Neural progenitor cell (in vitro differentiated cells): ENCODE results near the gene SPTBN4. TPM values are rescaled to one million over a fixed set of nuclear protein-coding genes. Genes with fewer than 3 reads are reported as not detected.
A peak's percentile ranks its signal among the peaks of the same experiment; 100 is the strongest.

ENCODE experiments used
- DNase-seq: peaks from one replicate; pipeline ENCODE4 v3.0.0-alpha.2; 2016; ENCODE audit warnings: low spot score
- H2AFZ ChIP-seq: fragments of 200-600 bp; sonication (generic); replicated peaks from 2 replicates; pipeline ENCODE4 v1.6.1; 2016; ENCODE audit warnings: antibody characterized with exemption
- H3F3A ChIP-seq: fragments of 200-600 bp; sonication (generic); 2 replicates; pipeline ENCODE4 v1.6.1; 2016; ENCODE audit warnings: antibody characterized with exemption, low read depth
- H3K27ac ChIP-seq: fragments of 200-600 bp; sonication (generic); 2 replicates; pipeline ENCODE4 v1.5.1; 2016; ENCODE audit warnings: mild to moderate bottlenecking
- H3K27me3 ChIP-seq: fragments of 200-600 bp; sonication (generic); 2 replicates; pipeline ENCODE4 v1.6.1; 2016; ENCODE audit warnings: mild to moderate bottlenecking, moderate library complexity
- H3K36me3 ChIP-seq: fragments of 200-600 bp; sonication (generic); 2 replicates; pipeline ENCODE4 v1.5.1; 2016
- H3K4me1 ChIP-seq: fragments of 200-600 bp; sonication (generic); 2 replicates; pipeline ENCODE4 v1.6.1; 2016; ENCODE audit warnings: mixed run types
- H3K4me2 ChIP-seq: fragments of 200-600 bp; sonication (generic); 2 replicates; pipeline ENCODE4 v1.6.1; 2016
- H3K4me3 ChIP-seq: fragments of 200-600 bp; sonication (generic); 2 replicates; pipeline ENCODE4 v1.5.1; 2016
- H3K79me2 ChIP-seq: fragments of 200-600 bp; sonication (generic); 2 replicates; pipeline ENCODE4 v1.6.1; 2016; ENCODE audit warnings: low read depth
- H3K9ac ChIP-seq: fragments of 200-600 bp; sonication (generic); 2 replicates; pipeline ENCODE4 v1.6.1; 2016
- H3K9me3 ChIP-seq: fragments of 200-600 bp; sonication (generic); 2 replicates; pipeline ENCODE4 v1.5.1; 2016; ENCODE audit warnings: low read depth
- H4K20me1 ChIP-seq: fragments of 200-600 bp; sonication (generic); 2 replicates; pipeline ENCODE4 v1.6.1; 2016; ENCODE audit warnings: low read depth
- H3K27ac Mint-ChIP-seq: 3 replicates; pipeline ENCODE4 v1.8.0; 2021; ENCODE audit warnings: mixed read lengths
- H3K27me3 Mint-ChIP-seq: 2 replicates; pipeline ENCODE4 v1.8.0; 2022; ENCODE audit warnings: low read depth, mild to moderate bottlenecking, inconsistent platforms, moderate library complexity, mixed read lengths; ENCODE audit not compliant: insufficient read depth
- H3K36me3 Mint-ChIP-seq: 3 replicates; pipeline ENCODE4 v1.8.0; 2021; ENCODE audit warnings: mixed read lengths
- H3K4me1 Mint-ChIP-seq: 3 replicates; pipeline ENCODE4 v1.8.0; 2021; ENCODE audit warnings: mixed read lengths
- H3K4me3 Mint-ChIP-seq: 3 replicates; pipeline ENCODE4 v1.8.0; 2021; ENCODE audit warnings: mild to moderate bottlenecking, moderate library complexity, mixed read lengths
- H3K9me3 Mint-ChIP-seq: 3 replicates; pipeline ENCODE4 v1.8.0; 2020; ENCODE audit warnings: mixed read lengths
- EZH2 ChIP-seq: fragments of 200-600 bp; sonication (generic); IDR thresholded peaks from 2 replicates; pipeline ENCODE4 v1.6.1; 2017; ENCODE audit warnings: antibody characterized with exemption, mild to moderate bottlenecking, moderate library complexity
- EZH2phosphoT487 ChIP-seq: fragments of 200-600 bp; sonication (generic); IDR thresholded peaks from 2 replicates; pipeline ENCODE4 v1.6.1; 2017; ENCODE audit warnings: antibody characterized with exemption
- total RNA-seq: library from RNA; depleted of rRNA; stranded (reverse); fragments of >200 nt; gene quantifications from 2 replicates; pipeline ENCODE4 v1.2.3, GENCODE V29; 2015; ENCODE audit warnings: low replicate concordance
- TF ChIP-seq, protein P1 (sequence below): fragments of 200-600 bp; sonication (generic); IDR thresholded peaks from 2 replicates; pipeline ENCODE4 v1.5.1; 2017; ENCODE audit warnings: antibody characterized with exemption, mild to moderate bottlenecking

SPTBN4 gene
- total RNA-seq, 1 donor from 2014 or later, result 2.5 TPM

DNA sequence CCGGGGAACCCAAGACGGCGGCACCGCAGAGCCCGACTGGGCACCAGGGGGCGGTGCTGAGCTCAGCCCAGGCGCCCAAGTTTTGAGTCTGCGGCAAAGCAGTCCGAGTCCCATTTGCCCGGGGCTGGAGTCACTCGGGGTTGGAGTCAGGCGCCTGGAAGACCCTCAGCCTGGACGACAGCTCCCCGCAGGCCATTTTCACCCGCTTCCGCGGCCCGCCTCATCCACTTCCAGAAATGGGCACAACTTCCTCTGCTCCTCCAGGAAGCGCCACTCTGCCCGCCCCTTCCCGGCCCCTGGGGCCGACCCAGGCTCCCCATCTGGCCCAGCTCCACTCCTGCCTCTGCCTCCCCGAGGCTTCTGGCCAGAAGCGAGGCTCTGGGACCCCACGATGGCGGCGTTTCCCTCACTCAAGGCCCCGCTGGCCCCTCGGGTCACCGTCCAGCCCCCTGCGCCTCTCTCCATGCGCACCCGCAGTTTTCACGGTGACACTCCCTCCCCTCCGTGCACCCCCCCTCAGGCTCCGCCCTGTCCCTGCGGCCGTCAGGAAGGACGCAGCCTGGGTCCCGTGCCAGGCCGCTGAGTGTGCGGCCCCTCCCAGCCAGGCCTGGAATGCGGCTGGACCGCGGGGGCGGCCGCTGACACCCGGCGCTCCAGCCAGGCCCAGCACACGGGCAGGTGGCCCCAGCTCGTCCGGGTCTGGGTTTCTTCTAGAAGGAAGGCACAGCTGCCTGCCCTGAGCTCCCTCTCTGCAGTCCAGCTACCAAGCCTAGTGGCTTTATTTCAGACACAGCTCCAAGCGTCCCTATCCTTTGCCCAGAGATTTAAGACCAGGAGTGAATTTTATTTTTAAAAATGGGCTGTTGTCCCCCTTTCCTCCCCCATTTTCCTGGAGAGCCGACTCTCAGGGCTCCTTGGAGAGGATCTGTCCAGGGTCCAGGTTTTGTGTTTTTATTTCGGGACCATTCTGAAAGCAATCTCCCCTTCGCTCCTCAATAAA lies 45.7 kb upstream of the SPTBN4 start:
- peak overlapping the region; percentile 89 for H3K4me2 ChIP-seq
- H3K27ac Mint-ChIP-seq, result peak overlapping the region; percentile 79
- peak overlapping the region; percentile 80 for H3K4me3 Mint-ChIP-seq
- no peak for TF ChIP-seq EZH2phosphoT487
- TF ChIP-seq, protein P1, sequence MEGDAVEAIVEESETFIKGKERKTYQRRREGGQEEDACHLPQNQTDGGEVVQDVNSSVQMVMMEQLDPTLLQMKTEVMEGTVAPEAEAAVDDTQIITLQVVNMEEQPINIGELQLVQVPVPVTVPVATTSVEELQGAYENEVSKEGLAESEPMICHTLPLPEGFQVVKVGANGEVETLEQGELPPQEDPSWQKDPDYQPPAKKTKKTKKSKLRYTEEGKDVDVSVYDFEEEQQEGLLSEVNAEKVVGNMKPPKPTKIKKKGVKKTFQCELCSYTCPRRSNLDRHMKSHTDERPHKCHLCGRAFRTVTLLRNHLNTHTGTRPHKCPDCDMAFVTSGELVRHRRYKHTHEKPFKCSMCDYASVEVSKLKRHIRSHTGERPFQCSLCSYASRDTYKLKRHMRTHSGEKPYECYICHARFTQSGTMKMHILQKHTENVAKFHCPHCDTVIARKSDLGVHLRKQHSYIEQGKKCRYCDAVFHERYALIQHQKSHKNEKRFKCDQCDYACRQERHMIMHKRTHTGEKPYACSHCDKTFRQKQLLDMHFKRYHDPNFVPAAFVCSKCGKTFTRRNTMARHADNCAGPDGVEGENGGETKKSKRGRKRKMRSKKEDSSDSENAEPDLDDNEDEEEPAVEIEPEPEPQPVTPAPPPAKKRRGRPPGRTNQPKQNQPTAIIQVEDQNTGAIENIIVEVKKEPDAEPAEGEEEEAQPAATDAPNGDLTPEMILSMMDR, result peak; percentile 88
- H3K27ac ChIP-seq, result peak overlapping the region; percentile 88
- peak overlapping the region; percentile 82 for H2AFZ ChIP-seq
- H3K4me1 Mint-ChIP-seq, result peaks cover 32% of the 10 kb centered on the region
- DNase-seq, result peak; percentile 95
- no peaks in the 10 kb centered on the region for H3K36me3 ChIP-seq
- H3K9me3 ChIP-seq, result no peaks in the 10 kb centered on the region
- H3K9ac ChIP-seq, result no peak overlapping the region
- peaks cover 20% of the 10 kb centered on the region for H3K4me1 ChIP-seq
- H3F3A ChIP-seq, result peaks cover 42% of the 10 kb centered on the region
- H4K20me1 ChIP-seq, result no peaks in the 10 kb centered on the region
- peaks cover 7% of the 10 kb centered on the region for H3K79me2 ChIP-seq
- H3K36me3 Mint-ChIP-seq, result no peaks in the 10 kb centered on the region
- H3K4me3 ChIP-seq, result peak overlapping the region; percentile 56
- H3K27me3 Mint-ChIP-seq, result peaks cover 11% of the 10 kb centered on the region
- no peaks in the 10 kb centered on the region for H3K27me3 ChIP-seq
- H3K9me3 Mint-ChIP-seq, result no peaks in the 10 kb centered on the region

- H3K9me3 Mint-ChIP-seq, result no peaks in the 10 kb centered on the region
- no peak for DNase-seq
- H3K36me3 Mint-ChIP-seq, result no peaks in the 10 kb centered on the region
- peak overlapping the region; percentile 89 for H3K4me2 ChIP-seq
- H3K4me1 ChIP-seq, result peaks cover 17% of the 10 kb centered on the region
- no peak overlapping the region for H3K4me3 ChIP-seq
- no peaks in the 10 kb centered on the region for H4K20me1 ChIP-seq
- H3K4me1 Mint-ChIP-seq, result peaks cover 32% of the 10 kb centered on the region
- H3K27me3 ChIP-seq, result no peaks in the 10 kb centered on the region
- peak overlapping the region; percentile 80 for H3K4me3 Mint-ChIP-seq
- no peak overlapping the region for H2AFZ ChIP-seq
- H3K27ac ChIP-seq, result peak overlapping the region; percentile 88
- H3K9me3 ChIP-seq, result no peaks in the 10 kb centered on the region
- H3K36me3 ChIP-seq, result no peaks in the 10 kb centered on the region
- H3K27me3 Mint-ChIP-seq, result peaks cover 11% of the 10 kb centered on the region
- TF ChIP-seq EZH2phosphoT487 (no peak), EZH2 (no peak)
- TF ChIP-seq, protein P1, result no peak
- H3K9ac ChIP-seq, result no peak overlapping the region
- H3F3A ChIP-seq, result peaks cover 47% of the 10 kb centered on the region
- H3K79me2 ChIP-seq, result peaks cover 7% of the 10 kb centered on the region
- peak overlapping the region; percentile 70 for H3K27ac Mint-ChIP-seq
Measured at GRCh38 chr19:40421993-40422747, 44.6 kb upstream of the SPTBN4 start.

DNA sequence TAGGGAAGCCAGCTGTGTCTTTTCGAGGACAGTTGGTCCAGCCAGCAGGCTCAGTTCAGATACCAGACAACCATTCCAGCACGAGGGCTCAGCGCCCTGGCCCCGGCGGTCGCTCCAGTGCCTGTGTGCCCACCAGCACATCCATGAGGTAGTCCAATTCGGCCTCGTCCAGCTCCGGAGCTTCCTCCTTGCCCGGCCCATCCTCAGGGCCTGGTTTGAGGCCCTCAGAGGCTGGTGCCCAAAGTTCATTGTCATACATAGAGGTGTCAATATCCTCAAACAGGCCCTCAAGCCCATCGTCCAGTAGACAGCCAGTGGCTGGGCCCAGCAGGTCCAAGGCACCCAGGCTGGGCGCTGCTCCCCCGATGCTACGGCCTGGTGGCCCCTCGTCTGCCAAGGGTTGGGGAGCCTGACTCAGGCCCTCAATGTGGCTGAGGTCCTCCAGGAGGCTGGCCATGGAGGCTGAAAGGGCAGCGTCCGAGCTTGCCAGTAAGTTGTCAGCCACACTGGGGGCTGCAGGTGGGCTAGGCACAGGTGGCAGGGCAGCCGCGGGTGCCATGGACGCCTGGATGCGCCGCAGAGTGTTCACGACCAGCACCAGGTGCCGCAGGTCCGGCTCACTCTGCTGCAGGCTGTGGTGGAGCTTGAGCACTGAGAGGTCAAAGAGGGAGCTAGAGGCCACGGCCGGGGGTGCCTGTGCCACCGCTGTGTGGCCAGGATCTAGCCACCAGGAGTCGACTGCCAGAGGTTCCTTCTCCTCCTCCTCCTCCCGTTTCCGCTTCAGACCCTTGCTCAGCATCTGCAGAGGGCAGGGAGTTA lies 43.8 kb upstream of the SPTBN4 start:
- Histone ChIP-seq H3K4me2 (no peak overlapping the region), H3K9ac (no peak overlapping the region), H2AFZ (no peak overlapping the region), H3K27me3 (no peaks in the 10 kb centered on the region), H3K4me3 (no peak overlapping the region), H4K20me1 (no peaks in the 10 kb centered on the region), H3F3A (peaks cover 47% of the 10 kb centered on the region), H3K4me1 (peaks cover 11% of the 10 kb centered on the region), H3K27ac (no peak overlapping the region), H3K79me2 (peaks cover 7% of the 10 kb centered on the region), H3K9me3 (no peaks in the 10 kb centered on the region), H3K36me3 (no peaks in the 10 kb centered on the region)
- DNase-seq, result no peak
- Mint-ChIP-seq H3K4me3 (peak overlapping the region; percentile 80), H3K36me3 (no peaks in the 10 kb centered on the region), H3K27ac (no peak overlapping the region), H3K4me1 (peaks cover 27% of the 10 kb centered on the region), H3K9me3 (no peaks in the 10 kb centered on the region), H3K27me3 (peaks cover 13% of the 10 kb centered on the region)
- TF ChIP-seq EZH2 (no peak), EZH2phosphoT487 (no peak)
- TF ChIP-seq, protein P1, result no peak
